GM10266 (cell line): ENCODE data around the gene IFIT3.

ENCODE experiments used
- DNase-seq: peaks from one replicate; pipeline ENCODE4 v3.0.0; 2012; ENCODE audit errors: extremely low spot score
- CTCF ChIP-seq: IDR thresholded peaks from 2 replicates; pipeline ENCODE4 v1.5.1; 2012; ENCODE audit warnings: mild to moderate bottlenecking, low read depth; ENCODE audit not compliant: control insufficient read depth, insufficient read depth; ENCODE audit errors: missing control alignments

IFIT3 gene

GRCh38 chr10:89355394-89355931 lies 27.7 kb downstream of the IFIT3 start:
- no peak for TF ChIP-seq CTCF
- no peak for DNase-seq

- no peak for TF ChIP-seq CTCF
- no peak for DNase-seq
These were observed 29.3 kb downstream of the IFIT3 start for GRCh38 chr10:89357096-89357495.

GRCh38 chr10:89357975-89358374 lies 30.2 kb downstream of the IFIT3 start:
- DNase-seq = no peak
- no peak for TF ChIP-seq CTCF

- DNase-seq = no peak
- TF ChIP-seq CTCF = no peak
These were observed 32.4 kb downstream of the IFIT3 start for GRCh38 chr10:89360157-89360556.

- no peak for DNase-seq
- no peak for TF ChIP-seq CTCF
These were observed 35.1 kb downstream of the IFIT3 start for GRCh38 chr10:89362929-89363328.

- no peak for TF ChIP-seq CTCF
- peak; percentile 19 for DNase-seq
These were observed 36.1 kb downstream of the IFIT3 start for GRCh38 chr10:89363729-89364442.

GRCh38 chr10:89364531-89364930 lies 36.7 kb downstream of the IFIT3 start:
- no peak for TF ChIP-seq CTCF
- DNase-seq = no peak
